ENCODE results near the gene FUT8. TPM values are rescaled to one million over a fixed set of nuclear protein-coding genes. Genes with fewer than 3 reads are reported as not detected.

The FUT8 gene
- total RNA-seq, 1 donor from 2014 or later, result 131 TPM

DNA sequence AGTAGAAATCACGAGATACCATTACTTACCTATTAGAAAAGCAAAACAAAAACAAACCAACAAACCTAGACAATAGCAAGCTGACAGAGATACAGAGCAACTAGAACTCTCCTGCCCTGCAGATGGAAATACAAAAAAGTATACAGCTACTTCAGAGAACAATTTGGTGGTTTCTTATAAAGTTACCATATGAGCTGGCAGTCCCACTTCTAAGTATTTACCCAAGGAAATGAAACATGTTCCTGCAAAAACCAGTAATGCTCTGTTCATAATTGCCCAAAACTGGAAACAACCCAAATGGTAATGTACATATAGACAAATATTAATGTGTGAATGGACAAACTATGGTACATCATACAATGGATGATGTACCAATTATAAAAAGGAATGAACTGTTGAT, 31.7 kb downstream of the FUT8 start:
- Histone ChIP-seq H2AFZ (replicated peaks) (no peak overlapping the region), H4K20me1 (ENCODE audit: low read depth) (peaks cover 7% of the 10 kb centered on the region), H3K9ac (no peak overlapping the region), H3K36me3 (no peaks in the 10 kb centered on the region), H3K27me3 (no peaks in the 10 kb centered on the region), H3K9me3 (ENCODE audit: low read depth) (no peaks in the 10 kb centered on the region), H3K79me2 (ENCODE audit: low read depth) (peaks cover 100% of the 10 kb centered on the region), H3K4me2 (no peak overlapping the region), H3F3A (ENCODE audit: low read depth) (peaks cover 6% of the 10 kb centered on the region), H3K27ac (no peak overlapping the region), H3K4me3 (no peak overlapping the region), H3K4me1 (peaks cover 8% of the 10 kb centered on the region)
- TF ChIP-seq EZH2 (IDR thresholded peaks at IDR 0.05) (no peak), EZH2phosphoT487 (IDR thresholded peaks at IDR 0.05) (no peak), CTCF (IDR thresholded peaks at IDR 0.05) (no peak)
- H3K4me3 Mint-ChIP-seq, result no peak overlapping the region
- no peak overlapping the region for H3K27ac Mint-ChIP-seq
- H3K27me3 Mint-ChIP-seq (ENCODE audit: insufficient read depth, low read depth), result no peaks in the 10 kb centered on the region
- H3K4me1 Mint-ChIP-seq, result no peaks in the 10 kb centered on the region
- no peak for DNase-seq (ENCODE audit: low spot score)
- H3K36me3 Mint-ChIP-seq, result peaks cover 6% of the 10 kb centered on the region
- peaks cover 2% of the 10 kb centered on the region for H3K9me3 Mint-ChIP-seq

GRCh38 chr14:65446159-65446558, 33.6 kb downstream of the FUT8 start:
- Mint-ChIP-seq H3K4me1 (no peaks in the 10 kb centered on the region), H3K4me3 (no peak overlapping the region), H3K36me3 (peaks cover 4% of the 10 kb centered on the region), H3K27me3 (ENCODE audit: insufficient read depth, low read depth) (no peaks in the 10 kb centered on the region), H3K27ac (no peak overlapping the region), H3K9me3 (peaks cover 2% of the 10 kb centered on the region)
- peaks cover 7% of the 10 kb centered on the region for H4K20me1 ChIP-seq (ENCODE audit: low read depth)
- H3K9ac ChIP-seq, result no peak overlapping the region
- peak; percentile 25 for DNase-seq (ENCODE audit: low spot score)
- peaks cover 8% of the 10 kb centered on the region for H3K4me1 ChIP-seq
- H3K79me2 ChIP-seq (ENCODE audit: low read depth), result peaks cover 100% of the 10 kb centered on the region
- TF ChIP-seq EZH2phosphoT487 (IDR thresholded peaks at IDR 0.05) (no peak), EZH2 (IDR thresholded peaks at IDR 0.05) (no peak), CTCF (IDR thresholded peaks at IDR 0.05) (no peak)
- no peak overlapping the region for H2AFZ ChIP-seq (replicated peaks)
- no peak overlapping the region for H3K4me3 ChIP-seq
- no peak overlapping the region for H3K4me2 ChIP-seq
- H3K27me3 ChIP-seq, result no peaks in the 10 kb centered on the region
- no peaks in the 10 kb centered on the region for H3K9me3 ChIP-seq (ENCODE audit: low read depth)
- peaks cover 6% of the 10 kb centered on the region for H3F3A ChIP-seq (ENCODE audit: low read depth)
- no peak overlapping the region for H3K27ac ChIP-seq
- no peaks in the 10 kb centered on the region for H3K36me3 ChIP-seq

DNA sequence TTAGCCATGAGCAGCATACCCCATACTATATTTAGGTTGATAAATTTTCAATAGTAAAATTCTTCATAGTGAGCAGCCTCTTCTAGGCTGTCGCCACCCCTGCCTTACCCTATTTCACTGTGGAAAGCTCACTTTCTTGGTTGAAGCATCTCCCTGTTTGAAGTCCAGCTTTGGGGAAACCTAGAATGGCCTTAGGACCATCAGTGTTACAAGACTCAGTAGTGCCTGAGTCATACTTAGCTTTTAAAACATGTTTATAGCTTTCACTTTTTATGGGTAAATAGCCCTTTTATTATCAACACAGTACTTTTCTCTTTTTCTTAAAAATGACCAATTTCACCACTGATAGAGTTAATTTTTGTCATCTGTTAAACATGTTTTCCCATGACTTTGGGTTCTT, 37.1 kb downstream of the FUT8 start:
- Mint-ChIP-seq H3K36me3 (peaks cover 5% of the 10 kb centered on the region), H3K4me3 (no peak overlapping the region), H3K27ac (no peak overlapping the region), H3K4me1 (no peaks in the 10 kb centered on the region), H3K27me3 (ENCODE audit: insufficient read depth, low read depth) (no peaks in the 10 kb centered on the region), H3K9me3 (peaks cover 3% of the 10 kb centered on the region)
- DNase-seq (ENCODE audit: low spot score), result no peak
- no peaks in the 10 kb centered on the region for H3K27me3 ChIP-seq
- peaks cover 6% of the 10 kb centered on the region for H3F3A ChIP-seq (ENCODE audit: low read depth)
- no peak overlapping the region for H3K4me2 ChIP-seq
- no peaks in the 10 kb centered on the region for H3K36me3 ChIP-seq
- H4K20me1 ChIP-seq (ENCODE audit: low read depth), result peaks cover 7% of the 10 kb centered on the region
- TF ChIP-seq EZH2 (IDR thresholded peaks at IDR 0.05) (no peak), CTCF (IDR thresholded peaks at IDR 0.05) (no peak), EZH2phosphoT487 (IDR thresholded peaks at IDR 0.05) (no peak)
- H3K27ac ChIP-seq, result no peak overlapping the region
- peaks cover 100% of the 10 kb centered on the region for H3K79me2 ChIP-seq (ENCODE audit: low read depth)
- H2AFZ ChIP-seq (replicated peaks), result no peak overlapping the region
- no peak overlapping the region for H3K9ac ChIP-seq
- H3K4me3 ChIP-seq, result no peak overlapping the region
- H3K4me1 ChIP-seq, result peaks cover 10% of the 10 kb centered on the region
- H3K9me3 ChIP-seq (ENCODE audit: low read depth), result no peaks in the 10 kb centered on the region

Data from neural progenitor cell (in vitro differentiated cells).